ENCODE data around the gene PIK3AP1.

DNA sequence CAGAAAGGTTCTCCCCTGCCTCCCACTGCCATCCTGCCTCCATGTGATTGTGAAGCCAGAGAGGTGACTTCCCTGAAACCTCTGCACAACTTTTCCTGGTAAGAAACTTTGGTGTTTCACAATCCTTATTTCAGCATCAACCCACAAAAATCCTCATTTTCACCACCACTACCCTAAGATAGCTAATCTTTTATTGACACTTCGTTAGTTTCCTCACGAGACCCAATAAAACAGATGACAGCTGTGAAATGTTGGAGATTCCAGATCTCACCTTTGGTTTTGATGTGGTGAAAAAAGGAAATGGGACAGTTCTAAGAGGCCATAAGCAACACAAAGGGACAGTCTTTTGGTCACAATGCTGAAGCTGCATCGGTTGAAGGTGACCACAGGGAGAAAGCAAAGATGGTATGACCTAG, 73.6 kb downstream of the PIK3AP1 start:
- TF ChIP-seq, protein P1, sequence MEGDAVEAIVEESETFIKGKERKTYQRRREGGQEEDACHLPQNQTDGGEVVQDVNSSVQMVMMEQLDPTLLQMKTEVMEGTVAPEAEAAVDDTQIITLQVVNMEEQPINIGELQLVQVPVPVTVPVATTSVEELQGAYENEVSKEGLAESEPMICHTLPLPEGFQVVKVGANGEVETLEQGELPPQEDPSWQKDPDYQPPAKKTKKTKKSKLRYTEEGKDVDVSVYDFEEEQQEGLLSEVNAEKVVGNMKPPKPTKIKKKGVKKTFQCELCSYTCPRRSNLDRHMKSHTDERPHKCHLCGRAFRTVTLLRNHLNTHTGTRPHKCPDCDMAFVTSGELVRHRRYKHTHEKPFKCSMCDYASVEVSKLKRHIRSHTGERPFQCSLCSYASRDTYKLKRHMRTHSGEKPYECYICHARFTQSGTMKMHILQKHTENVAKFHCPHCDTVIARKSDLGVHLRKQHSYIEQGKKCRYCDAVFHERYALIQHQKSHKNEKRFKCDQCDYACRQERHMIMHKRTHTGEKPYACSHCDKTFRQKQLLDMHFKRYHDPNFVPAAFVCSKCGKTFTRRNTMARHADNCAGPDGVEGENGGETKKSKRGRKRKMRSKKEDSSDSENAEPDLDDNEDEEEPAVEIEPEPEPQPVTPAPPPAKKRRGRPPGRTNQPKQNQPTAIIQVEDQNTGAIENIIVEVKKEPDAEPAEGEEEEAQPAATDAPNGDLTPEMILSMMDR (IDR thresholded peaks at IDR 0.05; ENCODE audit: low read length): no peak
- TF ChIP-seq EZH2 (optimal IDR thresholded peaks at IDR 0.05; ENCODE audit: low read depth, low read length): no peak
- no peak for TF ChIP-seq EZH2phosphoT487 (IDR thresholded peaks at IDR 0.05; ENCODE audit: low read length)
